Measurements from ENCODE around the gene RPUSD1.

DNA sequence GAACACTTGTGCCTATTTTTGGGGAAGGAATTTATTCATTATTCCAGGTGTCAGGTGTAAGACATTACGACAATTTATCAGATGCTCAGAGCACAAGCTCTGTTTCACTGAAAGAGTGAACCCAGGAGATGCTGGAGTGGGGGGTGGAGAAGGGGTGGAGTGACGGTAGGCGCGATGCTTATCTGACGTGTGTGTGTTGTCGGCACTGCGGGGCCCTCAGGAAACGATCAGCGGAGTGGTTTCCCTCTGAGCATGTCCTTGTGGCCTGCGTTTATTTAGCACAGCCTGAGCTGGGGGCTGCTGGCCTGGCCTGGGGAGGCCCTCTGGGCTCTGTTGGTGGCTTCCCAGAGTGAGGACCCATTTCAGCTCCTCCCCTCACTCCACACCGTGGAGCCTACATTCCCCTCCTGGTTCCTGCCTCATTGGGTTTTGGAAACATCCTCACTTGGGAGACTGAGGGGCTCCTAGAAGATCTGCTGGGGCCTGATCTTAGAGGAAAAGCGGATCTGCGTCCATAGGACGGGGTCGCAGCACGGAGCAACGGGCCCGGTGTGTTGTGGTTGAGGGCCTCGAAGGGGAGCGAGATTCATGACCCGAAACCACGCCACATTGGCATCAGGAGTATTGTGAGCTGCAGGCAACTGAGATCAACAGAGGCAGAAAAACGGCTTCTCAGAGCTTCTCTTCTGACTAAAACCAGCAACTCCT, 31.3 kb upstream of the RPUSD1 start:
- no peak for TF ChIP-seq ESRRA (IDR thresholded peaks at IDR 0.05; ENCODE audit: borderline replicate concordance, low read length)
- no peak for TF ChIP-seq MAX (IDR thresholded peaks at IDR 0.05)
- TF ChIP-seq, protein P1, sequence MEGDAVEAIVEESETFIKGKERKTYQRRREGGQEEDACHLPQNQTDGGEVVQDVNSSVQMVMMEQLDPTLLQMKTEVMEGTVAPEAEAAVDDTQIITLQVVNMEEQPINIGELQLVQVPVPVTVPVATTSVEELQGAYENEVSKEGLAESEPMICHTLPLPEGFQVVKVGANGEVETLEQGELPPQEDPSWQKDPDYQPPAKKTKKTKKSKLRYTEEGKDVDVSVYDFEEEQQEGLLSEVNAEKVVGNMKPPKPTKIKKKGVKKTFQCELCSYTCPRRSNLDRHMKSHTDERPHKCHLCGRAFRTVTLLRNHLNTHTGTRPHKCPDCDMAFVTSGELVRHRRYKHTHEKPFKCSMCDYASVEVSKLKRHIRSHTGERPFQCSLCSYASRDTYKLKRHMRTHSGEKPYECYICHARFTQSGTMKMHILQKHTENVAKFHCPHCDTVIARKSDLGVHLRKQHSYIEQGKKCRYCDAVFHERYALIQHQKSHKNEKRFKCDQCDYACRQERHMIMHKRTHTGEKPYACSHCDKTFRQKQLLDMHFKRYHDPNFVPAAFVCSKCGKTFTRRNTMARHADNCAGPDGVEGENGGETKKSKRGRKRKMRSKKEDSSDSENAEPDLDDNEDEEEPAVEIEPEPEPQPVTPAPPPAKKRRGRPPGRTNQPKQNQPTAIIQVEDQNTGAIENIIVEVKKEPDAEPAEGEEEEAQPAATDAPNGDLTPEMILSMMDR (IDR thresholded peaks at IDR 0.05) = no peak
- no peak for TF ChIP-seq POLR2AphosphoS2 (conservative IDR thresholded peaks at IDR 0.05; ENCODE audit: low read length)
- no peak for TF ChIP-seq SMC3 (IDR thresholded peaks at IDR 0.05)
- TF ChIP-seq RCOR1 (IDR thresholded peaks at IDR 0.05; ENCODE audit: low read depth, low read length) = no peak
- no peak for TF ChIP-seq NFE2L2 (conservative IDR thresholded peaks at IDR 0.05; ENCODE audit: low read length)
- TF ChIP-seq MAFK (IDR thresholded peaks at IDR 0.05; ENCODE audit: partially characterized antibody) = no peak
